Measurements from ENCODE around the gene COX6B2.

GRCh38 chr19:55368701-55369563, 14.4 kb upstream of the COX6B2 start:
- TF ChIP-seq, protein P1, sequence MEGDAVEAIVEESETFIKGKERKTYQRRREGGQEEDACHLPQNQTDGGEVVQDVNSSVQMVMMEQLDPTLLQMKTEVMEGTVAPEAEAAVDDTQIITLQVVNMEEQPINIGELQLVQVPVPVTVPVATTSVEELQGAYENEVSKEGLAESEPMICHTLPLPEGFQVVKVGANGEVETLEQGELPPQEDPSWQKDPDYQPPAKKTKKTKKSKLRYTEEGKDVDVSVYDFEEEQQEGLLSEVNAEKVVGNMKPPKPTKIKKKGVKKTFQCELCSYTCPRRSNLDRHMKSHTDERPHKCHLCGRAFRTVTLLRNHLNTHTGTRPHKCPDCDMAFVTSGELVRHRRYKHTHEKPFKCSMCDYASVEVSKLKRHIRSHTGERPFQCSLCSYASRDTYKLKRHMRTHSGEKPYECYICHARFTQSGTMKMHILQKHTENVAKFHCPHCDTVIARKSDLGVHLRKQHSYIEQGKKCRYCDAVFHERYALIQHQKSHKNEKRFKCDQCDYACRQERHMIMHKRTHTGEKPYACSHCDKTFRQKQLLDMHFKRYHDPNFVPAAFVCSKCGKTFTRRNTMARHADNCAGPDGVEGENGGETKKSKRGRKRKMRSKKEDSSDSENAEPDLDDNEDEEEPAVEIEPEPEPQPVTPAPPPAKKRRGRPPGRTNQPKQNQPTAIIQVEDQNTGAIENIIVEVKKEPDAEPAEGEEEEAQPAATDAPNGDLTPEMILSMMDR (IDR thresholded peaks at IDR 0.05) = no peak
- no peak for TF ChIP-seq POLR2A (IDR thresholded peaks at IDR 0.05)
- no peak for TF ChIP-seq POLR2AphosphoS5 (IDR thresholded peaks at IDR 0.05)
